H1 (cell line): ENCODE results near the gene OPA3. TPM values are rescaled to one million over a fixed set of nuclear protein-coding genes. Genes with fewer than 3 reads are reported as not detected.

Source experiments
- CTCF ChIA-PET: fragments of 300-600 bp; sonication (Branson Sonifier 250); formaldehyde crosslinking; loops from one replicate; lab custom pipeline; 2021; ENCODE audit not compliant: partially characterized antibody; lab: Charles Lee
- POLR2A ChIA-PET: fragments of 300-600 bp; sonication (Branson Sonifier 250); formaldehyde crosslinking; loops from one replicate; lab custom pipeline; 2021; ENCODE audit warnings: inconsistent platforms; ENCODE audit not compliant: partially characterized antibody; lab: Charles Lee
- DNase-seq, 2 experiments: peaks; one replicate each; pipeline versions ENCODE4 v3.0.0 to v3.0.0-alpha.2; 2010 to 2022; ENCODE audit warnings: low spot score in 2 of 2, low read depth in 1 of 2, mixed read lengths in 1 of 2
- FAIRE-seq: peaks from 2 replicates; lab custom pipeline; 2011; peaks lifted over from hg19 to GRCh38; lab: Jason Lieb, UNC
- H2AFZ ChIP-seq: 2 replicates; pipeline ENCODE4 v1.8.1; 2012; ENCODE audit warnings: low read length, inconsistent platforms
- H2AK5ac ChIP-seq: 2 replicates; pipeline ENCODE4 v1.6.1; 2013; ENCODE audit warnings: low read depth, low read length
- H2BK120ac ChIP-seq: replicated peaks from 2 replicates; pipeline ENCODE3; 2013; ENCODE audit warnings: low read depth, low read length, inconsistent platforms
- H2BK12ac ChIP-seq: 2 replicates; pipeline ENCODE4 v1.6.1; 2013; ENCODE audit warnings: low read depth, low read length
- H2BK15ac ChIP-seq: 2 replicates; pipeline ENCODE4 v1.6.1; 2013; ENCODE audit warnings: low read length
- H2BK20ac ChIP-seq: 2 replicates; pipeline ENCODE4 v1.6.1; 2013; ENCODE audit warnings: low read length
- H2BK5ac ChIP-seq: 2 replicates; pipeline ENCODE4 v1.6.1; 2013; ENCODE audit warnings: low read depth, low read length
- H3K14ac ChIP-seq: 2 replicates; pipeline ENCODE4 v1.6.1; 2013; ENCODE audit warnings: inconsistent platforms; ENCODE audit not compliant: insufficient read length
- H3K18ac ChIP-seq: 2 replicates; pipeline ENCODE4 v1.6.1; 2013; ENCODE audit warnings: low read length; ENCODE audit errors: extremely low read depth
- H3K23ac ChIP-seq: 2 replicates; pipeline ENCODE4 v1.6.1; 2013; ENCODE audit warnings: inconsistent platforms; ENCODE audit not compliant: insufficient read length
- H3K23me2 ChIP-seq: 2 replicates; pipeline ENCODE4 v1.6.1; 2013; ENCODE audit warnings: low read depth, low read length
- H3K27ac ChIP-seq: 2 replicates; pipeline ENCODE4 v1.6.1; 2011; ENCODE audit warnings: low read depth, low read length, inconsistent platforms
- H3K27me3 ChIP-seq, 4 experiments: replicated peaks in 1 of 4; 1 replicate in 1 of 4; 2 replicates in 3 of 4; pipeline versions ENCODE4 v1.6.1 to v1.8.1; 2011 to 2013; ENCODE audit warnings: low read length in 3 of 4, mild to moderate bottlenecking in 3 of 4, inconsistent platforms in 2 of 4, mixed read lengths in 2 of 4, moderate library complexity in 1 of 4; ENCODE audit not compliant: control insufficient read depth in 3 of 4, insufficient read depth in 3 of 4; ENCODE audit errors: extremely low read depth in 1 of 4
- H3K36me3 ChIP-seq, 4 experiments: 2 replicates each; pipeline versions ENCODE4 v1.6.1 to v1.8.1; 2011 to 2013; ENCODE audit warnings: mild to moderate bottlenecking in 4 of 4, low read length in 3 of 4, moderate library complexity in 2 of 4, control low read depth in 1 of 4, inconsistent platforms in 1 of 4; ENCODE audit not compliant: insufficient read depth in 4 of 4, control insufficient read depth in 2 of 4
- H3K4ac ChIP-seq: replicated peaks from 2 replicates; pipeline ENCODE3; 2013; ENCODE audit warnings: low read length, low read depth, mixed read lengths, inconsistent platforms; ENCODE audit not compliant: insufficient read length
- H3K4me1 ChIP-seq, 4 experiments: replicated peaks in 1 of 4; 1 replicate in 1 of 4; 2 replicates in 3 of 4; pipeline versions ENCODE4 v1.6.1 to v1.8.1; 2011 to 2013; ENCODE audit warnings: low read length in 3 of 4, inconsistent platforms in 2 of 4, mixed read lengths in 1 of 4; ENCODE audit not compliant: insufficient read depth in 4 of 4, control insufficient read depth in 3 of 4
- H3K4me2 ChIP-seq, 2 experiments: 2 replicates each; pipeline versions ENCODE4 v1.6.1 to v1.8.1; 2011 to 2013; ENCODE audit warnings: low read depth in 2 of 2, low read length in 2 of 2, control low read depth in 1 of 2, inconsistent platforms in 1 of 2, mild to moderate bottlenecking in 1 of 2; ENCODE audit not compliant: insufficient read depth in 1 of 2
- H3K4me3 ChIP-seq, 4 experiments: fragments of 200-600, 300-600 bp in 1 of 4; sonication (generic), shearing (Covaris generic), sonication (Bioruptor Twin) in 1 of 4; 2 replicates each; pipeline versions ENCODE4 v1.5.1 to v1.8.1; 2011 to 2016; ENCODE audit warnings: low read length in 4 of 4, low read depth in 3 of 4, control low read depth in 2 of 4, inconsistent platforms in 2 of 4, mild to moderate bottlenecking in 2 of 4, mixed read lengths in 1 of 4, moderate library complexity in 1 of 4; ENCODE audit not compliant: insufficient read depth in 2 of 4; ENCODE audit errors: extremely low read depth in 1 of 4
- H3K56ac ChIP-seq: replicated peaks from 2 replicates; pipeline ENCODE3; 2013; ENCODE audit warnings: low read depth, mild to moderate bottlenecking, mixed read lengths, low read length, inconsistent platforms; ENCODE audit not compliant: insufficient read length
- H3K79me1 ChIP-seq: 2 replicates; pipeline ENCODE4 v1.6.1; 2013; ENCODE audit warnings: low read depth, low read length, control low read depth
- H3K79me2 ChIP-seq, 2 experiments: 2 replicates each; pipeline versions ENCODE4 v1.6.1 to v1.8.1; 2012 to 2013; ENCODE audit warnings: low read length in 2 of 2, mild to moderate bottlenecking in 2 of 2, inconsistent platforms in 1 of 2; ENCODE audit not compliant: insufficient read depth in 2 of 2, control insufficient read depth in 1 of 2
- H3K9ac ChIP-seq, 4 experiments: replicated peaks in 1 of 4; 1 replicate in 1 of 4; 2 replicates in 3 of 4; pipeline versions ENCODE4 v1.6.1 to v1.8.1; 2011 to 2013; ENCODE audit warnings: low read depth in 3 of 4, low read length in 3 of 4, control low read depth in 2 of 4, mild to moderate bottlenecking in 2 of 4, moderate library complexity in 2 of 4, inconsistent platforms in 1 of 4; ENCODE audit errors: extremely low read depth in 1 of 4
- H3K9me3 ChIP-seq, 2 experiments: 2 replicates each; pipeline versions ENCODE4 v1.6.1 to v1.8.1; 2012 to 2013; ENCODE audit warnings: mild to moderate bottlenecking in 2 of 2, moderate library complexity in 2 of 2, control low read depth in 1 of 2, inconsistent platforms in 1 of 2, low read depth in 1 of 2, low read length in 1 of 2, mixed read lengths in 1 of 2; ENCODE audit not compliant: insufficient read depth in 2 of 2
- H4K20me1 ChIP-seq, 2 experiments: replicated peaks in 1 of 2; 2 replicates each; pipeline versions ENCODE3 to v1.8.1; 2011 to 2013; ENCODE audit warnings: inconsistent platforms in 2 of 2, low read length in 2 of 2, mild to moderate bottlenecking in 1 of 2; ENCODE audit not compliant: insufficient read depth in 2 of 2, control insufficient read depth in 1 of 2
- H4K5ac ChIP-seq: 2 replicates; pipeline ENCODE4 v1.6.1; 2013; ENCODE audit warnings: low read length, low read depth, mixed read lengths, inconsistent platforms; ENCODE audit not compliant: insufficient read length
- H4K8ac ChIP-seq: 2 replicates; pipeline ENCODE4 v1.8.0; 2013; ENCODE audit warnings: mild to moderate bottlenecking, moderate library complexity, low read length, inconsistent platforms; ENCODE audit not compliant: insufficient read depth; ENCODE audit errors: extremely low read depth
- H4K91ac ChIP-seq: replicated peaks from 2 replicates; pipeline ENCODE3; 2013; ENCODE audit warnings: low read length, mixed read lengths, inconsistent platforms; ENCODE audit not compliant: insufficient read length
- BCL11A ChIP-seq, 2 experiments: IDR thresholded peaks; one replicate each; pipeline ENCODE4 v1.6.1; 2011; ENCODE audit warnings: low read depth in 2 of 2, low read length in 2 of 2, mild to moderate bottlenecking in 2 of 2
- CHD2 ChIP-seq: IDR thresholded peaks from 2 replicates; pipeline ENCODE4 v1.6.1; 2012; ENCODE audit warnings: low read length, improper control_type of control experiment
- FOSL1 ChIP-seq: IDR thresholded peaks from 2 replicates; pipeline ENCODE4 v1.6.1; 2011; ENCODE audit warnings: mild to moderate bottlenecking, low read depth, low read length, moderate library complexity; ENCODE audit not compliant: insufficient read depth
- HDAC2 ChIP-seq, 2 experiments: fragments of 300-600 bp in 1 of 2; sonication (generic) in 1 of 2; IDR thresholded peaks; 2 replicates each; pipeline ENCODE4 v1.6.1; 2011 to 2012; ENCODE audit warnings: low read depth in 2 of 2, low read length in 2 of 2, mild to moderate bottlenecking in 2 of 2, moderate library complexity in 2 of 2, borderline replicate concordance in 1 of 2, inconsistent platforms in 1 of 2
- HDAC6 ChIP-seq: IDR thresholded peaks from one replicate; pipeline ENCODE4 v1.7.1; 2012; ENCODE audit warnings: low read depth, mild to moderate bottlenecking, inconsistent platforms, low read length, moderate library complexity
- KDM1A ChIP-seq: fragments of 200-600, 300-600 bp; sonication (generic); IDR thresholded peaks from 2 replicates; pipeline ENCODE4 v1.7.1; 2016; ENCODE audit warnings: mild to moderate bottlenecking, low read length, borderline replicate concordance
- KDM5A ChIP-seq: fragments of 200-600 bp; IDR thresholded peaks from 2 replicates; pipeline ENCODE4 v1.7.1; 2012; ENCODE audit warnings: mild to moderate bottlenecking, low read length, inconsistent platforms, mixed read lengths
- TAF1 ChIP-seq: IDR thresholded peaks from 2 replicates; pipeline ENCODE4 v1.6.1; 2011; ENCODE audit warnings: mild to moderate bottlenecking, low read depth, low read length
- ZNF274 ChIP-seq: IDR thresholded peaks from 2 replicates; pipeline ENCODE4 v1.7.0; 2012; ENCODE audit warnings: low read length, borderline replicate concordance; ENCODE audit errors: extremely low read depth
- WGBS, 2 experiments: shearing (Covaris generic) in 1 of 2; methylation state at CpG; one replicate each; pipeline versions ENCODE4 v1.1.6 to v1.1.7; 2013 to 2015; ENCODE audit warnings: low lambda C conversion rate in 2 of 2, mixed read lengths in 2 of 2, inconsistent platforms in 1 of 2, low coverage in 1 of 2, missing lambda C conversion rate in 1 of 2; ENCODE audit not compliant: insufficient replicate concordance in 2 of 2, insufficient coverage in 1 of 2, insufficient read length in 1 of 2; ENCODE audit errors: extremely low coverage in 1 of 2, missing lambda C conversion rate in 1 of 2; 5-methylcytosine and 5-hydroxymethylcytosine counted together
- polyA plus RNA-seq, 7 experiments: library from polyadenylated mRNA; depleted of rRNA in 3 of 7; stranded (reverse) in 5 of 7; unstranded in 2 of 7; fragments of >200 nt in 5 of 7; fragments of 200-250 nt in 2 of 7; gene quantifications; 1 replicate in 5 of 7; 2 replicates in 1 of 7; 4 replicates in 1 of 7; pipeline versions ENCODE4 v1.2.1 to v1.2.3, GENCODE V29; 2011 to 2013; ENCODE audit warnings: missing spikeins in 2 of 7, mixed read lengths in 2 of 7
- total RNA-seq: library from RNA; stranded (reverse); fragmentation: NEBNext Ultra II Directional; extraction: Animal tissue kit (Norgen Biotek cat#: 25700); gene quantifications from 2 replicates; pipeline ENCODE4 v1.2.1, GENCODE V29; 2021
- TF ChIP-seq, protein P1 (sequence below): IDR thresholded peaks from 2 replicates; pipeline ENCODE4 v1.6.1; 2011; ENCODE audit warnings: low read length, improper control_type of control experiment
- TF ChIP-seq, protein P2 (sequence below): IDR thresholded peaks from 2 replicates; pipeline ENCODE4 v1.6.1; 2012; ENCODE audit warnings: low read length, inconsistent platforms

The OPA3 gene
- total and polyA plus RNA-seq, 2 of the 8 experiments (the other 6 are each of a cell fraction or from before 2014, with no cell fraction given) = 12.5 to 14.5 TPM

DNA sequence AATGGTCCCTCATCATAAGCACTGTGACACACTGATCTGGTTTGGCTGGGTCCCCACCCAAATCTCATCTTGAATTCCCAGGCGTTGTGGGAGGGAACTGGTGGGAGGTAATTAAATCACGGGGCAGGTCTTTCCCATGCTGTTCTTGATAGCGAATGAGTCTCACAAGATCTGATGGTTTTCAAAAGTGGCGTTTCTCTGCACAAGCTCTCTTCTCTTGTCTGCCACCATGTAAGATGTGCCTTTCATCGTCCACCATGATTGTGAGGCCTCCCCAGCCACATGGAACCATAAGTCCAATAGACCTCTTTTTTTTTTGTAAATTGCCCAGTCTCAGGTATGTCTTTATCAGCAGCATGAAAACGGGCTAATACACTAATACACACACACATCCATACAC is 24.3 kb upstream of the OPA3 start:
- Histone ChIP-seq H3K9ac (no peak overlapping the region), H2BK12ac (no peak overlapping the region), H3K79me1 (no peaks in the 10 kb centered on the region), H4K8ac (no peak overlapping the region), H2BK120ac (no peak overlapping the region), H3K18ac (no peak overlapping the region), H3K27me3 (no peaks in the 10 kb centered on the region), H4K20me1 (no peaks in the 10 kb centered on the region), H3K36me3 (peaks cover 2 to 10% (median 3%) of the 10 kb centered on the region in 4 experiments; a peak in 7 of 8 replicates), H2AK5ac (no peak overlapping the region), H3K4me1 (peaks cover 0 to 5% (median 1%) of the 10 kb centered on the region in 4 experiments; a peak in 5 of 7 replicates), H3K79me2 (no peaks in the 10 kb centered on the region), H2BK20ac (no peak overlapping the region), H2BK5ac (no peak overlapping the region), H2BK15ac (no peak overlapping the region), H2AFZ (no peak overlapping the region), H4K91ac (no peak overlapping the region), H3K27ac (no peak overlapping the region), H3K23me2 (peaks cover 3% of the 10 kb centered on the region; the same call in 1 of the 2 replicates), H3K9me3 (0 out of 4 replicates have a peak, but pooled peaks cover 0 to 3% of the 10 kb centered on the region in 2 experiments), H3K4me3 (no peak overlapping the region), H3K23ac (no peak overlapping the region), H3K4me2 (no peak overlapping the region), H3K56ac (no peak overlapping the region), H3K4ac (no peak overlapping the region), H3K14ac (no peak overlapping the region), H4K5ac (no peak overlapping the region)
- no peak for DNase-seq
- ChIA-PET POLR2A (no interaction called here), CTCF (interaction anchor here (0.6 to 9.6 kb wide), 8 partner anchors 7 to 1471 kb away, joined by 3 to 135 read pairs (median 5); partner anchors contain the start of gene EML2)
- TF ChIP-seq TAF1 (no peak), HDAC2 (IDR thresholded peaks at IDR 0.05; ENCODE audit: borderline replicate concordance in 1 of 2, low read depth in 2 of 2, low read length in 2 of 2) (no peak), KDM1A (no peak), HDAC6 (no peak), BCL11A (IDR thresholded peaks at IDR 0.05; ENCODE audit: low read depth in 2 of 2, low read length in 2 of 2) (no peak), ZNF274 (no peak), KDM5A (no peak), CHD2 (no peak), FOSL1 (no peak)
- TF ChIP-seq, protein P1, sequence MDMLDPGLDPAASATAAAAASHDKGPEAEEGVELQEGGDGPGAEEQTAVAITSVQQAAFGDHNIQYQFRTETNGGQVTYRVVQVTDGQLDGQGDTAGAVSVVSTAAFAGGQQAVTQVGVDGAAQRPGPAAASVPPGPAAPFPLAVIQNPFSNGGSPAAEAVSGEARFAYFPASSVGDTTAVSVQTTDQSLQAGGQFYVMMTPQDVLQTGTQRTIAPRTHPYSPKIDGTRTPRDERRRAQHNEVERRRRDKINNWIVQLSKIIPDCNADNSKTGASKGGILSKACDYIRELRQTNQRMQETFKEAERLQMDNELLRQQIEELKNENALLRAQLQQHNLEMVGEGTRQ = no peak
- TF ChIP-seq, protein P2, sequence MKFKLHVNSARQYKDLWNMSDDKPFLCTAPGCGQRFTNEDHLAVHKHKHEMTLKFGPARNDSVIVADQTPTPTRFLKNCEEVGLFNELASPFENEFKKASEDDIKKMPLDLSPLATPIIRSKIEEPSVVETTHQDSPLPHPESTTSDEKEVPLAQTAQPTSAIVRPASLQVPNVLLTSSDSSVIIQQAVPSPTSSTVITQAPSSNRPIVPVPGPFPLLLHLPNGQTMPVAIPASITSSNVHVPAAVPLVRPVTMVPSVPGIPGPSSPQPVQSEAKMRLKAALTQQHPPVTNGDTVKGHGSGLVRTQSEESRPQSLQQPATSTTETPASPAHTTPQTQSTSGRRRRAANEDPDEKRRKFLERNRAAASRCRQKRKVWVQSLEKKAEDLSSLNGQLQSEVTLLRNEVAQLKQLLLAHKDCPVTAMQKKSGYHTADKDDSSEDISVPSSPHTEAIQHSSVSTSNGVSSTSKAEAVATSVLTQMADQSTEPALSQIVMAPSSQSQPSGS = no peak
- FAIRE-seq = no peak
- 87% methylated on average over 6 of the region's 6 CpGs; no CpG with 5 or more reads in 1 of the 2 experiments for WGBS, 2 experiments
